ENCODE results near the gene METTL21C.

METTL21C gene

DNA sequence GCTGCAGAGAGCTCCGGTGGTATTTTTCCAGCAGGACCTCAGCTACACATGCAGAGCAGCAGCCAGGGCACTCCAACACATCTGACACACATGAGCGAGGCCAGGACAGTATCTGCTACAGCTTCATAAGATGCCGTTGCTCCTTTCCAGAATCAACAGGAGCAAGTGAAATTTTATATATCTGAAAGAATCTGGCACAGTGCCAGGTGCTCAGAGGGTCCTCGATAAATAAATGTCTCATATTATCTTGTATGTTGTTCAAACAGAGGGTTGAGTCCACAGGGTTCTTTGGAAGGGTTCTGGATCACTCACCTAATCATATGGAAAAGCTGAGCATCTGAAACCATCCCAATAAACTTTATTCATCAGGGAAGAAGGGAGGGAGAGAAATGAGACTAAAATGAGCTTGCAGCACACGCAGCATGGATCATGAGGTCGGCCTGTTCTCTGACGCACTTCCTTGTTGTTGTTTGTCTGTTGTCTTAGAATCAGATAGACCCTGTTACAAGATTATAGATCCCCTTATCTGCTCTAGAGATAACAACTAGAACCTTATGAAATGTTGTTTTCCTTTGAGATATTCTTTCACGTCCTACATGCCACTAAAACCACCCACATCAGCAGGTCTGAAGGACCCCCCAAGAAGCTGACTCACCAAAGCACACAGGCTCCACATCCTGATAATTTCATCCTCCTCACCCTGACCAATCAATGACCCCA is 3.2 kb upstream of the METTL21C start:
- no peak for DNase-seq

DNA sequence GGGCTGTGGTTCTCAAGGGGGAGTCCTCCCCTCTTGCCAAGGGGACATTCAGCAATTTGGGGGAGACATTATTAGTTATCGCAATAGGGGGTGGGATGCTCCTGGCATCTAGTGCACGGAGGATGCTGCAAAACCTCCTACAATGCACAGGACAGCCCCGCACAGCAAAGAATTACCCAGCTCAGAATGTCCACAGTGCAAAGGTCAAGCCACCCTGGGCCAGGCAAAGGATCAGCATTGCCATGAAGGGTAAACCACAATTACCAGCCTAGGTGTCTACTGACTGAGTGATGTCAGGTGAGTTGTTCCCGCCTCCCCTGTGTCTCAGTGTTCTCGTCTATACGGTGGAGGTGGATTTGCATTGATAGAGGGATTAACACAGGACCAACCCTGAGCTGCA is 2.4 kb upstream of the METTL21C start:
- no peak for DNase-seq

DNA sequence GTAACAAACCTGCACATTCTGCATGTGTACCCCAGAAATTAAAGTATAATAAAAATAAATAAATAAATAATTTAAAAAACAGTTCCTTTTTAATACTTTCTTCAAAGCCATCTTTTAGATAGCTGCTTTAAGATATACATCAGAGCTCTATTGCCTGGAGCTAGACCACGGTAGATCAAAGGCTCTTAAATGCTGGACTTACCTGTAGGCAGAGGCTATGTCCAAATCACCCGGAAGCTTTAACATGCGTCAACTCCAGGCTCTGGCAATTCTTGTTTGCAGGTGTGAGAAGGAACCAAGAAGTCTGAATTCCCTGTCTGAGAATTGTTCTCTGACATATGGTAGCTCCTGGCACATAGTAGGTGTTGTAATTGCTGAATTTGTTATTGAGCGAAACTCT is 1.6 kb upstream of the METTL21C start:
- no peak for DNase-seq

DNA sequence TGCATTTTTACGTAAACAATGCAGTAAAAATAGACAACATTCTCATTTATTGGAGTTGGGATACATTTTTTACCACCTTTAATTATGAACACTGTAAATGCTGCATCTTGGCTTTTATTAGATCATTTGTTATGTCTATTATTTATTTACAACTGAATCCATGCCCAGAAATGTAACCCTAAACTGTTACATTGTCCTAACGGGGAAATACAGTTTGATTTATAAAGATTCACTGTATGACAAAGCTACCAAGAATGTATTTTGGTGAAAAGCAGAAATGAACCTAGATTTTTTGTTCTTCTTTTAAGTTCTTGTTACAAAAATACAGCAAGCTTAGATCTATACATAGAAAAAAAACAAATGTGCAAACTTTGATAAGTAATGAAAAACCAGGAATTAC is 1.1 kb downstream of the METTL21C start:
- DNase-seq = no peak

DNA sequence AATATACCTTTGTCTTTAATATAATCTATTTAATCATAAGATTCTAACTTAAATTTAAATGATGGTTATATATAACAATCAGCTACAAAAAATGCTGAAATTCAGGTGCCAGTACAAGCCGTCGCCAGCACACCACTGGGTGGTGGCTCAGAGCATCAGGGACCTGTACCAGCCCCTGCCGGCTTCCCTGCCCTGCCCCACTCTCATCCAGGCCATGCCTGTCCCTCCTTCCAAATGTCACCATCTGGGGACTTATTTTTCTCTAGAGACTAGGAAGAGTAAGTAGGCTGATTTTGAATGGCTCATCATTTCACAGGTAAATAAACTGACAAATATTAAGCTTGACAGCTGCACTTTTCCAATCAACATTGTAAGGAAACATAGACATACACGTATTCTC is 1.6 kb downstream of the METTL21C start:
- DNase-seq = no peak

DNA sequence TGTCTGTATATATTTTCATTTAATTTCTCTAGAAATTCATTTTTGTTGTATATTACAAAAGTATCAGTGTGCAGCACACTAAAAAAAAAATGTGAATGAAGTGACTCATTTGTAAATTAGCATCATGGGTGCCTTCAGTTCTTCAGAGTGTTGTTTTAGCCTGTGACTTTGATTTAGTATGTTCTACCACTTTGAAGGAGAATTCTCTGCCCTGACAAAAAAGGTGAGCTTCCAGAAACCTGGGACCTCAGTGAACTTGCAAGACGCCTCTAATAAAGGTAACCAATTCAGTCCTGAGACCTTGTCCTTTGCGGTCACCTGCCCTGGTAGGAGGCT is 2.4 kb downstream of the METTL21C start:
- no peak for DNase-seq

DNA sequence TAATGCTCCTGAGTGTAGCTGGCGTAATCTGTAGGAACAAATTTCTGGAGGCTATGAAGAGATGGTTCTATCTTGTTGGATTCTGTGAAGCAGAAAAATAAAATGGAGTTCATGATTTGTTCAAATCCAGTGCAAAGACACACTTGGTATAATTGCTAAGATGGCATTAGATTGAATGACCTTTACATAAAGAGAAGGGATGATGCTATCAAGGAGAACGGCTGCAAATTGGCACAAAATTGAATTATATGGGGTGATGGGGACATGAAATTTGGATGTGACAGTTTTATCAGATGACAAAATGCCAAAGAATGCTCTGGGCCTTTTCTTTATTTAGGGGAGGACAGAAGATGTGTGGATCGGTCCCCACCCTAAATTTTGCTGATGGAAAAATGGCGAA is 4.0 kb downstream of the METTL21C start:
- no peak for DNase-seq

DNA sequence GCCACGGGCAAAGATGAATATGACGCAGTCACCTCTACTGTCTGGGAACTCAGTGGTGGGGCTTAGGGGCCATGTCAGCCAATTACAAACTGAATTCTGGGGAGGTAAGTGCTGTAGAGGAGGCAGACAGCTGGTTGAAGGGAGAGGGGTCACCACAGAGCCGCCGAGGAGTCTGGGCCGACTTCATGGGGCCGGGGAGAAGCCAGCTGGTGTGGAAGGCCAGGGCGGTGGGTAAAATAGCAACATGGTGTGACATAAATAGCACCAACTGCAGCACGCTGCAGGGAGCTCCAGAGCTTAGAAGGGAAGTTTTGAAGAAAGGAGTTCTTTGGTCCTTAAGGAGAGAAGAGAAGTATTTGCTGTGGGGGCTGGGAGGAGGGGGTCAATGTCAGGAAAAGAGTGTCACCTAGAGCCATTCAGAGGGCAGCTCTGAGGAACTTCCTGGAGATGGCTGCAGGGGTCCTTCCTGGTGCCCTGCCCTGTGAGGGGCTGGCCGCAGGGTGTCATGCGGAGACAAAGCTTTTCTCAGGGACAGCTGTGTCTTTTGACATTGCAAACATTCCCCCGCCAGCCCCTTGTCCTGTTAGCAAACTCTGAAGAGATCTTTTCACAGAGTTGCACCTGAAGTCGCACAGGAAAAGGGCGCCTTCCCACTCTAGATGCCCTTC is 6.4 kb downstream of the METTL21C start:
- no peak for DNase-seq

DNA sequence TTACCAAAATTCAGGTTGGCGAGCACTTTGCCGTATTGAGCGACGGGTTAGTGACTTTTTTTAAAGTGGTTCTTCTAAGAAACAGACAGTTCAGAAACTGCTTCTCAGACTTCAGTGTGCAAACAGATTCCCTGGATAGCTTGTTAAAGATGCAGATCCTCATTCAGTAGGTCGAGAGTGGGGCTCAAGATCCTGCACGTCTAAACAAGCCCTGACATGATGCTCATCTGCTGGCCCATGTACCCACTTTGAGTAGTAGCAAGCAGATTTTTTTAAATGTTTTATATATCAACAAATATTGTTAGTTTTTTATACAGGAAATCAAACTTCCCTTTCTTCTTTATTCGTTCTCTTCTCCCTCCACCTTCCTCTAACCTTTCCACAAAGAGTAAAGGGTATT is 7.3 kb downstream of the METTL21C start:
- DNase-seq = no peak

DNA sequence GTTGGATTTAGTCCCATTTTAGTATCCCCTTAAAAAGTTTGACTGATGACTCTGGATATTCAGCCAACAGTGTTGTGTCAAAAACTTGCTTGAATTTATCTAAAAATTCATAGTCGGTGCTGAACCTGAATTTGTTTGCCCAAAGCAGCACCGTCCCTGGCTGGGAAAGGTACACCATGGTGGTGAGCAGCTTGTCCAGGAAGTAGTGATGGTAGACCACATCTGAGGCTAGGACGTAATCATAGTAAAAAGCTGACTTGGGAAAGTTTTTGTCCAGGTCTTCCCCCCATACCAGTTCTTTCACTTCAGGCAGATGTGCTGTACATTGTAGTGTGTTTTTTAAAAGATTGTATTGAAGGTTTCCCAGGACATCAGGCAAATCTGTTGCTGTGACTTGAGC is 8.8 kb downstream of the METTL21C start:
- no peak for DNase-seq

DNA sequence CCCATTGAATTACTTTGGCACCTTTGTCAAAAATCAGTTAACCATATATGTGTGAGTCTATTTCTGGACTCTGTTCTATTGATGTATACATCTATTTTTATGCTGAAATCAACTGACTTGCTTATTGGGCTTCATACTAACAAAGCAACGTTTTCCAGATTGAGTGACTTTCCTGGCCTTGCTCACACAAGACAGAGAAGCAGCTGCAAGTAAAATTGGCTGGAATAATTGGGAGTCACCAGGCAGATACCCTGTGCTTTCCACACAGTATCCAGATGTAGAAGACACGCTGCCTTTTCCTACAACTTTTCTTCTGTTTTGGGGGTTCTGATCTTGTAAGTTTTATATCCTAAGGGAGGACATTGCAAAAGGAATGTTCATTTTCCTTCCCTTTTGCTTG is 11.2 kb downstream of the METTL21C start:
- no peak for DNase-seq

DNA sequence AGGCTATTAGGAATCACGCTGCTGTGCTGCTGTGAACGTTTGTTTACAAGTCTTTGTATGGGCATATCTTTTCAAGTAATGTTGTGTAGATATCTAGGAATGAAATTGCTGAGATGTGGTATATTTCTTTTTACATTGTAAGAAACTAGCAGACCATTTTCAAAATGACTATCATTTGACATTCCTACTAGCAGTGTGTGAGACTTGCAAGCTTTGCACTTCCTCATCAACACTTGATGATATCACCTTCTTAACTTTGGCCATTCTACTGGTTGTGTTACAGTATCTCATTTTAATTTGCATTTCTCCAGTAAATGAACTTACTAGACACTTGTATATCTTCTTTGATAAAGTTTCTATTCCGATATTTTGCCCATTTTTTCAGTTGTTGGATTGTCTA is 12.1 kb downstream of the METTL21C start:
- DNase-seq = no peak

DNA sequence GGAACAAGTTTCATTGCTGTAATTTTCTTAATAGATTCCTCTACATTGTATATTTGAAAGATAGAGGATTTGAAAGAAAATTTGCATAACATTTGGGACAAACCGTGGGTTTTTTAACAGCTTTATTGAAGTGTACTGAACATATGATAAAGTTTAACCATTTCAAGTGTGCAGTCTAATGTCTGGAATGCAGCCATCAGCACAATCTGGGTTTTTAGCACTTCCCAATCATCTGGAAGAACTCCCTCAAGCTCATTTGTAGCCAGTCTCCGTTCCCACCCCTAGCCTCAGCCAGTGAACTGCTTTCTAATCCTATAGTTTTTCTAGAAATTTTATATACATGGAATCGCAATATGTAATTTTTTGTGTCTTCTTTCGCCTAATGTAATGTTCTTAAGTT is 12.6 kb downstream of the METTL21C start:
- no peak for DNase-seq

DNA sequence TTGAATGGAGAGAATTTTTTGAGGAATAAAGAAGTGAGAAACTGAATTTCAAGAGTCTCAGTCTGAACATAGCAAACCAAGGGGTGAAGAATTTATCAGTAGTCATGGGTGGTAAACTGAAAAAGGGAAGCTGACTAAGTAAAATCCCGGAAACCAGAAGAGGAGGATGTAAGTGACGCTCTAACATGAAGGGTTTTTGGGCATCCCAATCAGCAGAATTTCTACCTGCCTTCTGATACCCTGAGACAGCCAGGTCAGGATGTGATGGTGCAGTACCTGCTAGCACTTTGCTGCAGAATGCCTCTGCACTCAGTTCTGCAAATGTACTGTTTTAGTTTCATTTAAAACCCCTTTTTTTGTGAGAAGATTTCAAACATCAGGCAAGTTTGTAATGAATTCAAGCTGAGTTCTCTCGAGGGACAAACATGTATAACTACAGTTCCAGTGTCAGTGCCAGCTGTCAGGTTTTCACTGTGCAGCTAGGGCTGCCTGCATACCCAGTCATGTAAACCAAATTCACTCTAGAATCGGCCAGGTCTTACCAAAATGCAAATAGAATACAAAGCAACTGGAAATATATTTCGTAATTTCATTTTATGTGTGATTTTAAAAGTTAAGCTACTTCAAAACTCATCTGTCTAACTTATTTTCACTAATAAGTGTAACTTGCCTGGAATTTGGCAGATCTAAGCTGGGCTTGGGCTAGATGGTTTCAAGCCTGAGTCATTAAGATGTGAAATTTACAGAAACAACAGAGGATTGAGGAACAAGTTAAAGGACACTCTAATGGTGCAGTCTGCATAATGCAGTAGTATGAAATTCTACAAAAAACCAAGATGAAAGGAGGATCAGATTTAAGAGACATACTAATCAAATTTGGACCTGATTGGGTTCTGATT is 13.8 kb downstream of the METTL21C start:
- no peak for DNase-seq

DNA sequence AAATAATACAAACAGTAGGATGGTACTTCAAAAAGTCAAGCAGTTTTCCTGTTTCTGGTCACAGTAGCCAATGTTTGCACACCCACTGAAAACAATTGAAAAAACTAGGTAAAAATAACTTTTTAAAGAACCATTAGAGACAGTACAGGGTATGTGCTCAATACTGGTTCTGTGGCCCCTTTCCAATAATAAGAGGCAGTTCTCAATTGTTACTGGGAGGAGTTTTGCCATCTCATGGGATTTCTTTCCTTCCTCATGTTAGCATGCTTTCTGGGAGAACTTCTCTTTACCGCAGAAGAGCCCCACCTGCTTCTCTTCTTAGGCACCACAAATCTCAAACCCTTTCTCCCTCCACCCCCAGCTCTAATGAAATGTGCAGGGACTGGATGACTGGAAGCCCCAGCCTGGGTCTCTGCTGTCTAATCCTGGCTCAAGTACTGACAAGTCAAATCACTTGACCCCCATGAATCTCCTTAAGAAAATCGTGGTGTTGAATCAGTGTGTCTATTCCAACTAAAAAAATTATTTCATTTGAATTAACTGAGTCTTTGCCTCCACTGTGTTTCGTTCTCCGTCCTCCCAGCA is 14.6 kb downstream of the METTL21C start:
- no peak for DNase-seq

DNA sequence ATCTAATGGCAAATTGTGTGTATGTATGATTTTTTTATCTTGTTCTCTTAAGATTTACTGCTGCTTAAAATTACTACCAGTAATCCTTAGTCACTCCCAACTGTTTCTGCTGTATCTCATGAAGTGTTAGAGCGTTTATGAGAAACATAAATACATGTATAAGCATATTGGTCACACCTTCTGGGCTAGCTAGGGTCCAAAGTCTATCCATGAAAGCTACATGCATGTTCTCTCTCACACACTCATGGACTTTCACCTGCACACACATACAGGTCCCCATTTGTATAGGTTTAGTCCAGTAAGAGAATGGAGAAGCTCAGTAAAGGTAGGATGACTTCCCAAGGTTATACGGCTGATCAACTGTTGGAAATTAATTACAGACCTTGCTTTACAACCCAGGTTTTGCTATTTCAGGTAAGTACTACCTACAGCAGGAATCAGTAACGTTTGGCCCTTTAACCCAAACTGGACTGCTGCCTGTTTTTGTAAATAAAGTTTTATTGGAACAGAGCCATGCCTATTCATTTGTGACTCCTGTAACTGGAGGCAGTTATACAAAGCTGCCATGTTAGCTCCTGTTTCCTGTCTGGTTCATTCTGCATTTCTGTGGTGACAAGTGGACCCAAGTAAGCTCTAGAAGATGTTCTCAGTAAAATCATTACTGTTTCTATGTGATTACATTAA is 15.3 kb downstream of the METTL21C start:
- DNase-seq = no peak

DNA sequence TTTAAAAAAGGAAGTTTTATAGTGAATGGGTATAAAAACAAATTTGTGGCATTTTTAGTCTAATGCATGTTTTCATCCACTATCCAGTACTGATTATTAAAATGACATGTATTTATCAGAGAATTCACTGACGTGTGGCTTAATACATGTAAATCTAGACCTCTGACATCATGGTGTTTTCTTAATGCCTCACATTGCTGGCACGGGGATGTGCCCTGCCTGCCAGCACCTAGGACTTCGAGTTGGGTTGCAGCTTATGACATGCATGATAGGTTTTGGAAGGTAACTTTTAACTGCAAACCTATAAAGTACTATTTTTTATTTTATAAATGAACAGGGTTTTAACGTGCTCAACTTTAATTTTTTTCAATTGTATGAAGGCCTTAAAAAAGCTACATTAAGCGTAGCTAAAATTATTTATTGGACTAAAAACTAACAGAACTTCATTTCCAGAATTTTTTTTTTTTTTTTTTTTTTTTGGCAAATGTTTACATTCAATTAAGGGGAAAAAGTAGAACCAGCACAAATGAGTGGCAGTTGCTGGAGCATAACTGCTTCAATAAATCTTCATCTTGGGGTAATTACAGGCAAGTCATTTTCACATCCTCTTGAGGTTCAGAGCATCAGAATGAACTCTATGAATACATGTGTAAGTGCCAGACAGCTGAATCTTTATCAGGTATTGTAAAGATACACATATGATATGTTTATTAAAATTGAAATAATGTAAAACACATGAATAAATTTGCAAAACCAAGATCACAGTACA is 16.3 kb downstream of the METTL21C start:
- DNase-seq = no peak

DNA sequence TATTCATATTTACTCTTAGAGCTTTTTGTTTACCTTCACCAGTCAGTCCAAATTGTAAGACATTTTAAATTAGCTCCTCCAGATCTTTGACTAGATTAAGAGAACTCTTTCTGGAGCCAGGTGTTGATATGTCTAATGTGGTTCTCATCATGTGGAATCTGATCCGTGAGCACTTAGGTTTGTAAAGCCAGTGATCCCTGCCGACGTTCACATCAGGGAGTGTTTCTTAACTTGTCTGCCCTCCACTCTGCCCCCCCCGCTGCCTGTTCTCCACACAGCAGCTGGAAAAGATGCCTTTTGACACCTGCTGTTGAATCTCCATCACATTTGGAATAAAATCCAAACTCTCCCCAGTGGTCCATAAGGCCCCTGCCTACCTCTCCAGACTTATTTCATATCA is 17.7 kb downstream of the METTL21C start:
- DNase-seq = no peak

DNA sequence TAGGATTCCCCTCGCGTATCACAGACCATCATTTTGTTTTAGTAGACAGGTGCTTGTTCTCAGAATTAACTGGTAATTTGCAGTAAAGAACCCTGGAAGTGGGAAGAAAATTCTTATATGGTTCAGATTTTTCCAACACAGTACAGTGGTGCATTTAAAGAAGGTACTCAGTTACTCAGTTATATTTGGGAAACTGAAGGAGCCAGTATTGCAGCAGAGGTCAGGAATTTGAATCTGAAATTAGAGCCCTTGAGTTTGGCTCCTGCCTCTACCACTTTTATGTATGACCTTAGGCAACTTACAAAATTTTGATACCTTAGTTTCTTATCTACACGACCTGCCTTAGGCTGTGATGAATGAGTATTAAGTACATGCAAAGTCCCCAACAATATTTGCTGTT is 19.7 kb downstream of the METTL21C start:
- no peak for DNase-seq

DNA sequence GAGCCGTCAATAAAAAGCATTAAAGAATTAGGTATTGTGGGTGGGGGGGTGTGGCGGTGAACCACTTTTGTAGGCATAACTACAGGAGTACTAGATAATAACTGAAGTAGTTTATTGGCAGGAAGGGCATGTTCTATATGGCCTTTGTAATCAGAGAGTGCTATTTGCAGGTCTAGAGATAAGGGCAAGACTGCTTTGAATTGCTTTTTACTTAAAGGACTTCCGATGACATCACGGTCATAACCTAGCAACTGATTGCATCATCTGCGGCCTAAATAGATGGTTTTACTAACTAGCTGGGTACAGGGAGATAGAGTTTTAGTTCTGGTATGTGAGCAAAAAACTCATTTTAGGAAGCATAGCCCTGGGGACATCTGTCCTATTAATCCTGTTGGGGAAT is 24.7 kb downstream of the METTL21C start:
- no peak for DNase-seq

DNA sequence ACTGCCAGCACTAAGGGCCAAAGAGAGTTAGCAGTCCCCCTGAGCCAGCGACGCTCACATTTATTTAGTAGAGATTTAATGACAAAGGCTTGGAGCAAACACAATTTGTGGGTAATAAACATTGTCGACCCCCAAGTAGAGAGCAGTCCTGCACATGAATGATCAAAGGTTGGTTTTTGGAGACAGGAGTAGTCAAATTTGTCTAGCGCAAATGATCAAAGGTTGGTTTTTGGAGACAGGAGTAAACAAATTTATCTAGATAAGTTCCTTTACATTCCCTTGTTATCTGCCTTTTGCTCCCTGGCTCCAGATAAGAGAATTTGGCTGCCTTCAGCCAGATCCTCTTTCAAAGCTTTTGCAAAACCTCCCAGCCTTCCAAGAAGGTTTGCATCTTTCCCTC is 26.9 kb downstream of the METTL21C start:
- DNase-seq = no peak
